ENCODE results near the gene POLDIP3.

DNA sequence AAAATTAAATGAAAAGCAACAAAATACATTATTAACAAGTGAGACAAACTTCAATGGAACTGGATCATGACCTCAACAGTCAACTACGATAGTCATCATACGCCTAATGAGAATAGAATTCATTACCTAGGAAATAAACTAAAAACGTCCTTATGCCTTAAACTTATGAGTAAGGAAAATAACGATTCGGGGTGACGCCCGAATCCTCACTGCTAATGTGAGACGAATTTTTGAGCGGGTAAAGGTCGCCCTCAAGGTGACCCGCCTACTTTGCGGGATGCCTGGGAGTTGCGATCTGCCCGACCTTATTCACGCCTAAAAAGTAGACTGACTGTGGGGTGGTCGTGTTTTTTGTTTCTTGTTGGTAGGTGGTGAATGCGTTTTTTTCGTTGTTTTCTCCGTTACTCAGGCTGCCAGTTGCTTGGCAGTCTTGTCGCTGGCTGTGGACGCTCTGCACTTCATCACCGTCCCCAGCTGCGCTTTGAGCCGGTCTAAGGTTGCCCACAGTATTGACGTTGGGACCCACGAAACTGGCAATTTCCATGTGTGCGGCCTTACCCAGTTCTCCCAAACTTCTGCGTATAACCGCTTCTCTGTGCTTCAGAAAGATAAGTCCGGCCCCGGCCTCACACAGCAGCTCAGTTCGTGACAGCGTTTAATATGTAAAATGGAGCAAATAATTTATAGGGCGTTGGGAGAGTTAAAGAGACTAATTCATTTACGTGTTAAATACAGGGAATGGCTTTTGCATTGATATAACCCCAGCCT is 593 bp upstream of the POLDIP3 start:
- TF ChIP-seq TAF1 (IDR thresholded peaks at IDR 0.05; ENCODE audit: low read depth, low read length) (peak; percentile 93; the same call in 1 of the 2 replicates), POLR2AphosphoS5 (IDR thresholded peaks at IDR 0.05; ENCODE audit: low read depth, low read length) (peak; percentile 100), POLR2A (IDR thresholded peaks at IDR 0.05; ENCODE audit: low read depth, low read length) (peak; percentile 100), PAX5 (IDR thresholded peaks at IDR 0.05; ENCODE audit: insufficient read depth, low read length, severe bottlenecking) (peak; percentile 70), SPI1 (IDR thresholded peaks at IDR 0.05; ENCODE audit: low read depth, low read length) (peak; percentile 1; the same call in 1 of the 2 replicates), POU2F2 (IDR thresholded peaks at IDR 0.05; ENCODE audit: low read depth, low read length) (peak; percentile 100)

Data from GM12891 (cell line).